HepG2 (cell line): ENCODE results near the gene PRKCE. TPM values are rescaled to one million over a fixed set of nuclear protein-coding genes. Genes with fewer than 3 reads are reported as not detected.

Source experiments
- ATAC-seq: fragments of 200-7000 bp; cut with Tn5 transposase; 3 replicates; pipeline ENCODE4 v1.9.1; 2020; ENCODE audit warnings: mild to moderate bottlenecking, moderate library complexity
- BruUV-seq: library from RNA; stranded (reverse); fragments of 400-500 nt; replicated peaks from 2 replicates; lab custom pipeline; 2021; lab: Mats Ljungman, UMichigan
- CTCF ChIA-PET: fragments of 300-600 bp; formaldehyde crosslinking; extraction: SDS; loops from one replicate; lab custom pipeline; 2021; ENCODE audit warnings: low total read pairs, inconsistent platforms, low intra/inter-chr PET ratio; lab: Yijun Ruan, JAX
- POLR2A ChIA-PET: fragments of 350-600 bp; sonication (Branson Sonifier 250); formaldehyde crosslinking; loops from one replicate; lab custom pipeline; 2020; ENCODE audit warnings: antibody characterized with exemption, inconsistent platforms; lab: Yijun Ruan, JAX
- DNase-seq: peaks from one replicate; pipeline ENCODE4 v3.0.0-alpha.2; 2015; ENCODE audit warnings: low spot score
- FAIRE-seq: peaks from 3 replicates; lab custom pipeline; 2011; peaks lifted over from hg19 to GRCh38; lab: Jason Lieb, UNC
- H2AFZ ChIP-seq: one replicate; pipeline ENCODE4 v1.6.1; 2011; ENCODE audit warnings: low read length, inconsistent platforms
- H3K27ac ChIP-seq: fragments of 300-600 bp; 3 replicates; pipeline ENCODE4 v1.8.0; 2011; ENCODE audit warnings: mixed run types, mild to moderate bottlenecking, mixed read lengths, low read length, inconsistent platforms; ENCODE audit not compliant: insufficient read depth; ENCODE audit errors: extremely low read length
- H3K27me3 ChIP-seq, 2 experiments: fragments of 200-600 bp in 1 of 2; 2 replicates in 1 of 2; 3 replicates in 1 of 2; pipeline versions ENCODE4 v1.6.0 to v1.8.0; 2011; ENCODE audit warnings: low read length in 2 of 2, mild to moderate bottlenecking in 2 of 2, moderate library complexity in 2 of 2, inconsistent platforms in 1 of 2; ENCODE audit not compliant: insufficient read depth in 2 of 2, control insufficient read depth in 1 of 2
- H3K36me3 ChIP-seq, 2 experiments: fragments of 200-600 bp in 1 of 2; replicated peaks in 1 of 2; 2 replicates in 1 of 2; 3 replicates in 1 of 2; pipeline versions ENCODE4 v1.5.1 to v1.8.0; 2011; ENCODE audit warnings: low read length in 2 of 2, inconsistent platforms in 1 of 2; ENCODE audit not compliant: insufficient read depth in 2 of 2, control insufficient read depth in 1 of 2
- H3K4me1 ChIP-seq: 2 replicates; pipeline ENCODE4 v1.5.1; 2012; ENCODE audit warnings: low read length, inconsistent platforms; ENCODE audit not compliant: insufficient read depth
- H3K4me2 ChIP-seq: 2 replicates; pipeline ENCODE4 v1.6.0; 2011; ENCODE audit warnings: low read depth, low read length, inconsistent platforms
- H3K4me3 ChIP-seq, 3 experiments: fragments of 200-600 bp in 1 of 3; sonication (generic), shearing (Covaris generic) in 1 of 3; replicated peaks in 1 of 3; 2 replicates each; pipeline ENCODE4 v1.5.1; 2011 to 2016; ENCODE audit warnings: low read length in 3 of 3, inconsistent platforms in 2 of 3, low read depth in 2 of 3, mild to moderate bottlenecking in 2 of 3, control low read depth in 1 of 3, mixed read lengths in 1 of 3; ENCODE audit not compliant: insufficient read depth in 1 of 3
- H3K79me2 ChIP-seq: one replicate; pipeline ENCODE4 v1.6.1; 2011; ENCODE audit warnings: low read length, inconsistent platforms; ENCODE audit not compliant: insufficient read depth
- H3K9ac ChIP-seq: 2 replicates; pipeline ENCODE4 v1.6.0; 2011; ENCODE audit warnings: mild to moderate bottlenecking, low read depth, low read length, inconsistent platforms; ENCODE audit not compliant: insufficient read depth
- H3K9me3 ChIP-seq: 2 replicates; pipeline ENCODE4 v1.5.1; 2012; ENCODE audit warnings: mild to moderate bottlenecking, low read length
- H4K20me1 ChIP-seq: 2 replicates; pipeline ENCODE4 v1.6.0; 2011; ENCODE audit warnings: inconsistent platforms, mild to moderate bottlenecking, low read length, moderate library complexity; ENCODE audit not compliant: insufficient read depth
- HIVEP1 ChIP-seq: sonication (generic); formaldehyde crosslinking; IDR thresholded peaks from 2 replicates; pipeline ENCODE4 v1.4.0; 2020; ENCODE audit warnings: mild to moderate bottlenecking, missing genetic modification reagents
- HMGA1 ChIP-seq: sonication (generic); formaldehyde crosslinking; conservative IDR thresholded peaks from 2 replicates; pipeline ENCODE4 v1.4.0; 2020; ENCODE audit warnings: missing genetic modification reagents
- KDM5B ChIP-seq: sonication (generic); formaldehyde crosslinking; IDR thresholded peaks from 2 replicates; pipeline ENCODE4 v1.4.0; 2020; ENCODE audit warnings: missing genetic modification reagents, mild to moderate bottlenecking, borderline replicate concordance
- MATR3 ChIP-seq: sonication (generic); formaldehyde crosslinking; IDR thresholded peaks from 2 replicates; pipeline ENCODE4 v1.4.0; 2020; ENCODE audit warnings: missing genetic modification reagents
- MLXIP ChIP-seq: sonication (generic); formaldehyde crosslinking; IDR thresholded peaks from 2 replicates; pipeline ENCODE4 v1.9.0; 2021; ENCODE audit warnings: missing genetic modification reagents, borderline replicate concordance
- NCOA5 ChIP-seq: sonication (generic); formaldehyde crosslinking; IDR thresholded peaks from 2 replicates; pipeline ENCODE4 v1.4.0; 2020; ENCODE audit warnings: missing genetic modification reagents
- PRMT3 ChIP-seq: sonication (generic); formaldehyde crosslinking; IDR thresholded peaks from 2 replicates; pipeline ENCODE4 v1.8.1; 2022; ENCODE audit warnings: low read depth, mild to moderate bottlenecking, moderate library complexity, missing genetic modification reagents, borderline replicate concordance
- SIX4 ChIP-seq: sonication (generic); formaldehyde crosslinking; IDR thresholded peaks from 2 replicates; pipeline ENCODE4 v1.4.0; 2020; ENCODE audit warnings: missing genetic modification reagents
- TCF12 ChIP-seq, 2 experiments: fragments of 450-650 bp in 1 of 2; sonication (generic) in 1 of 2; formaldehyde crosslinking in 1 of 2; IDR thresholded peaks; 2 replicates each; pipeline versions ENCODE4 v1.6.1 to v1.8.0; 2017 to 2022; ENCODE audit warnings: antibody characterized with exemption in 1 of 2, mild to moderate bottlenecking in 1 of 2, missing genetic modification reagents in 1 of 2, moderate library complexity in 1 of 2
- ZBTB21 ChIP-seq: sonication (generic); formaldehyde crosslinking; IDR thresholded peaks from 2 replicates; pipeline ENCODE4 v1.4.0; 2020; ENCODE audit warnings: missing genetic modification reagents
- ZBTB46 ChIP-seq: sonication (generic); formaldehyde crosslinking; IDR thresholded peaks from 2 replicates; pipeline ENCODE4 v1.4.0; 2020; ENCODE audit warnings: mild to moderate bottlenecking, missing genetic modification reagents, borderline replicate concordance
- ZNF276 ChIP-seq: sonication (generic); formaldehyde crosslinking; IDR thresholded peaks from 2 replicates; pipeline ENCODE4 v1.4.0; 2020; ENCODE audit warnings: mild to moderate bottlenecking, low read depth, missing genetic modification reagents
- ZNF326 ChIP-seq: sonication (generic); formaldehyde crosslinking; IDR thresholded peaks from 2 replicates; pipeline ENCODE4 v1.4.0; 2020; ENCODE audit warnings: missing genetic modification reagents, borderline replicate concordance
- ZNF441 ChIP-seq: sonication (generic); formaldehyde crosslinking; IDR thresholded peaks from 2 replicates; pipeline ENCODE4 v1.7.0; 2021; ENCODE audit warnings: missing genetic modification reagents, borderline replicate concordance
- ZNF766 ChIP-seq: sonication (generic); formaldehyde crosslinking; IDR thresholded peaks from 2 replicates; pipeline ENCODE4 v1.5.0; 2020; ENCODE audit warnings: missing genetic modification reagents, borderline replicate concordance
- ZNF788 ChIP-seq: sonication (generic); formaldehyde crosslinking; IDR thresholded peaks from 2 replicates; pipeline ENCODE4 v1.5.0; 2020; ENCODE audit warnings: mild to moderate bottlenecking, missing genetic modification reagents, borderline replicate concordance
- WGBS: methylation state at CpG from one replicate; pipeline ENCODE4 v1.1.6; 2017; ENCODE audit warnings: low lambda C conversion rate; 5-methylcytosine and 5-hydroxymethylcytosine counted together
- in situ Hi-C: cut with HindIII; loops from 2 replicates; pipeline ENCODE4 v1.10.0; 2017; ENCODE audit warnings: low pct_unique_long_range_greater_than_20kb; ENCODE audit not compliant: extremely low pct_ligation_motif_present
- intact Hi-C: fragments of 100-400 bp; cut with micrococcal nuclease; formaldehyde crosslinking; loops from one replicate; pipeline ENCODE4 v1.10.0; 2022; ENCODE audit not compliant: unreplicated experiment
- polyA plus RNA-seq, 8 experiments: library from polyadenylated mRNA; depleted of rRNA in 3 of 8; stranded (reverse) in 7 of 8; unstranded in 1 of 8; fragments of >200 nt; fragmentation: Illumina TruSeq in 4 of 8; extraction: Trizol in 4 of 8; gene quantifications; 2 replicates each; pipeline versions ENCODE4 v1.2.1 to v1.2.3, GENCODE V29; 2011 to 2016; ENCODE audit warnings: low read depth in 4 of 8, missing spikeins in 1 of 8, mixed read lengths in 1 of 8; ENCODE audit not compliant: insufficient read depth in 1 of 8
- total RNA-seq, 5 experiments: library from RNA; depleted of rRNA; stranded (reverse); fragments of >200 nt; fragmentation: Illumina TruSeq; extraction: Trizol; gene quantifications; 2 replicates each; pipeline ENCODE4 v1.2.3, GENCODE V29; 2016; ENCODE audit warnings: low read depth in 1 of 5

Gene PRKCE
- total and polyA plus RNA-seq, 2 of the 13 experiments (the other 11 are each of a cell fraction or from before 2014, with no cell fraction given), result 1.0 to 3.9 TPM

DNA sequence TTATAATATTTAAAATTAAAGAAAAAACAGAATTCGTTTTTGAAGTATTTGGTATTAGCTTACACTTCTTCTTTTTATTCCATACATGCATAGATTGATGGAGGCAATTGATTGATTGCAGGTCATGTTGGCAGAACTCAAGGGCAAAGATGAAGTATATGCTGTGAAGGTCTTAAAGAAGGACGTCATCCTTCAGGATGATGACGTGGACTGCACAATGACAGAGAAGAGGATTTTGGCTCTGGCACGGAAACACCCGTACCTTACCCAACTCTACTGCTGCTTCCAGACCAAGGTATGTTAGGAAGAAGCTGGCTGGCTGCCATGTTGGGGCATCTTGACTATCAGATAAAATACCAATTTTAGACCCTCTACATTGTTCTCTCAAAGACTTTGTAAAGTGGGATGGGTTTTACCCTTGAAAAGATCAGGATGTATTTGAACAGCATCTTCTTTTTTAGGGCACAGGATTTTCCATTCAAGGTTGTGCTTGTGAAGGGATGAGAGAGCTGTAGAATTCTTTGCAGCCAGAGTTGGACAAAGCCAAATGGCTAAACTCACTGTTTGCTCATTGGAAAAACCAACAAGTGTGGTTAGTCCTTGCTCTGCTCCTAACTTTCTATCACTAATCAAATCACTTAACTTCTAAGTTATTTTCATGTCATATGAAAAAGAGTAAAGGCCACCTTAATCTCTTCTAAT, 358.9 kb downstream of the PRKCE start (continued):
- TF ChIP-seq MATR3 (CRISPR knock-in tag), result no peak
- TF ChIP-seq TCF12 (IDR thresholded peaks at IDR 0.05), result no peak
- no peak for TF ChIP-seq TCF12 (CRISPR knock-in tag; IDR thresholded peaks at IDR 0.05)
- no peak for TF ChIP-seq ZNF441
- TF ChIP-seq SIX4 (CRISPR knock-in tag), result no peak
- TF ChIP-seq ZBTB46, result no peak
- no peak for TF ChIP-seq HMGA1 (CRISPR knock-in tag)
- TF ChIP-seq KDM5B (CRISPR knock-in tag), result no peak
- no peak for TF ChIP-seq HIVEP1 (CRISPR knock-in tag)
- no peak for TF ChIP-seq ZNF788
- TF ChIP-seq NCOA5, result no peak

- Histone ChIP-seq H2AFZ (no peak overlapping the region), H3K79me2 (no peaks in the 10 kb centered on the region), H3K27ac (no peak overlapping the region), H4K20me1 (no peaks in the 10 kb centered on the region), H3K4me3 (no peak overlapping the region), H3K4me2 (no peak overlapping the region), H3K27me3 (no peaks in the 10 kb centered on the region), H3K9me3 (no peaks in the 10 kb centered on the region), H3K9ac (no peak overlapping the region), H3K36me3 (no peaks in the 10 kb centered on the region), H3K4me1 (peaks cover 8% of the 10 kb centered on the region; the same call in 1 of the 2 replicates)
- WGBS, result 41% methylated on average over 3 of the region's 3 CpGs
- FAIRE-seq, result peak; percentile 37
- in situ Hi-C loops (loop anchor here (10.0 kb wide), 1 partner anchor 354 kb away; no protein-coding TSS in a partner anchor), intact Hi-C loops (loop anchor here (1.0 to 5.0 kb wide), 3 partner anchors 286 to 450 kb away; partner anchors contain the start of gene EPAS1)
- ChIA-PET POLR2A (no interaction called here), CTCF (interaction anchor here (0.6 to 2.5 kb wide), 4 partner anchors 18 to 450 kb away, joined by 3 to 17 read pairs (median 7); no protein-coding TSS in a partner anchor)
- peak; percentile 47 for DNase-seq
- BruUV-seq, result no TSS peak
- ATAC-seq, result peak; percentile 83
- TF ChIP-seq ZNF326 (no peak), ZNF766 (no peak), PRMT3 (CRISPR knock-in tag) (no peak), ZBTB21 (CRISPR knock-in tag) (no peak), ZNF276 (CRISPR knock-in tag) (no peak), MLXIP (CRISPR knock-in tag) (no peak)
These were observed 359.5 kb downstream of the PRKCE start for GRCh38 chr2:46010925-46011490.
